Pancreas (tissue), 10 donors: ENCODE measurements around the gene KDM3B. TPM values are rescaled to one million over a fixed set of nuclear protein-coding genes. Genes with fewer than 3 reads are reported as not detected.
A peak's percentile ranks its signal among the peaks of the same experiment; 100 is the strongest.
"Not testable (repeated sequence)": the region's sequence is repeated elsewhere in the genome, so short reads cannot be mapped to it uniquely, and the experiment has no call there.

ENCODE experiments used
- ATAC-seq, 4 donors: fragments of 200-7000 bp; cut with Tn5 transposase; one replicate each; pipeline versions ENCODE4 v1.8.0 to v1.9.1; 2020; ENCODE audit warnings: mild to moderate bottlenecking in 4 of 4, moderate library complexity in 4 of 4
- DNase-seq, 6 donors: peaks; one replicate each; pipeline ENCODE4 v3.0.0-alpha.2; 2020
- FAIRE-seq: peaks from 2 replicates; lab custom pipeline; 2012; peaks lifted over from hg19 to GRCh38; lab: Jason Lieb, UNC
- H3K27ac ChIP-seq, 4 donors: fragments of 200-600 bp; sonication (generic); 1 replicate in 3 of 4; 2 replicates in 1 of 4; pipeline versions ENCODE4 v1.5.0 to v1.8.0; 2020
- H3K27me3 ChIP-seq, 4 donors: fragments of 200-600 bp; one replicate each; pipeline ENCODE4 v1.8.0; 2021
- H3K36me3 ChIP-seq, 3 donors: fragments of 200-600 bp; sonication (generic) in 1 of 3; one replicate each; pipeline versions ENCODE4 v1.5.0 to v1.8.0; 2020 to 2021
- H3K4me1 ChIP-seq, 3 donors: fragments of 200-600 bp; one replicate each; pipeline ENCODE4 v1.8.0; 2021
- H3K4me3 ChIP-seq, 4 donors: fragments of 200-600 bp; sonication (generic) in 2 of 4; one replicate each; pipeline versions ENCODE4 v1.5.0 to v1.8.0; 2020 to 2021
- H3K9me3 ChIP-seq, 4 donors: fragments of 200-600 bp; one replicate each; pipeline ENCODE4 v1.8.0; 2021
- CTCF ChIP-seq, 4 donors: fragments of 200-600 bp; sonication (generic) in 3 of 4; IDR thresholded peaks; one replicate each; pipeline versions ENCODE4 v1.5.0 to v1.8.0; 2021; ENCODE audit warnings: antibody characterized with exemption in 4 of 4
- WGBS, 2 donors: extraction: QIAGEN DNeasy Blood & Tissue Kit; methylation state at CpG; one replicate each; pipeline ENCODE4 v1.1.7; 2013; 5-methylcytosine and 5-hydroxymethylcytosine counted together
- intact Hi-C, 3 donors: fragments of 100-400 bp; cut with DNase I; formaldehyde crosslinking; loops; one replicate each; pipeline versions ENCODE4 v1.11.1 to v1.14.2; 2022
- polyA plus RNA-seq, 2 donors: library from polyadenylated mRNA; stranded (reverse); fragments of 200-250 nt; gene quantifications; one replicate each; pipeline ENCODE4 v1.2.3, GENCODE V29; 2013
- total RNA-seq, 6 donors: library from RNA; stranded (reverse); fragmentation: NEBNext Ultra II Directional in 4 of 6; extraction: Animal tissue kit (Norgen Biotek cat#: 25700) in 4 of 6; gene quantifications; one replicate each; pipeline versions ENCODE4 v1.2.1 to v1.2.4, GENCODE V29; 2021 to 2023
- donor health status: healthy with polysubstance abuse.
- donor health status: DM: no; HTN: no; CAD: no; lungs with moderate emphysema.
- donor health status: DM: no; HTN: no; CAD: no.
- donor health status: control.
- donor health status: control.
- donor health status: Bipolar disorder and iron deficiency.
- donor health status: DM: yes; HTN: yes; CAD: no.
- donor health status: DM: no; HTN: no; CAD: no.
- donor health status: DM: no; HTN: no; CAD: no.
- donor health status: DM: yes; HTN: yes; CAD: no.

Gene KDM3B
- total and polyA plus RNA-seq, 8 donors: 14.3 to 38.3 (median 24.9) TPM

- DNase-seq (no peak), ATAC-seq (no peak), FAIRE-seq (no peak)
- intact Hi-C loops: no loop called here
- Histone ChIP-seq H3K4me1 (no peaks in the 10 kb centered on the region), H3K27me3 (no peaks in the 10 kb centered on the region), H3K4me3 (no peak overlapping the region), H3K9me3 (no peaks in the 10 kb centered on the region), H3K27ac (no peak overlapping the region), H3K36me3 (no peaks in the 10 kb centered on the region)
- TF ChIP-seq CTCF (IDR thresholded peaks at IDR 0.05): no peak
- WGBS, 2 donors: 89 to 91% methylated on average over 3 of the region's 3 CpGs
Observed at GRCh38 chr5:138316355-138316754, 36.1 kb upstream of the KDM3B start.

- DNase-seq, intact Hi-C loops, FAIRE-seq, H3K27me3 ChIP-seq, H3K36me3 ChIP-seq, H3K4me3 ChIP-seq, H3K27ac ChIP-seq, ATAC-seq, H3K4me1 ChIP-seq, H3K9me3 ChIP-seq: not testable (repeated sequence)
- 90 to 95% methylated on average over 4 of the region's 4 CpGs for WGBS, 2 donors
Observed at GRCh38 chr5:138318211-138318610, 34.3 kb upstream of the KDM3B start.

GRCh38 chr5:138330813-138331448, 21.6 kb upstream of the KDM3B start:
- no peaks in the 10 kb centered on the region for H3K36me3 ChIP-seq
- no peak for TF ChIP-seq CTCF (IDR thresholded peaks at IDR 0.05)
- no peak for DNase-seq
- H3K27ac ChIP-seq: no peak overlapping the region
- peak overlapping the region; percentile 19 to 52 (median 26) for H3K4me3 ChIP-seq
- whole genome bisulfite sequencing, 2 donors: 2% methylated on average over 12 of the region's 12 CpGs
- no peaks in the 10 kb centered on the region for H3K9me3 ChIP-seq
- intact Hi-C loops: no loop called here
- peaks cover 0 to 8% (median 6%) of the 10 kb centered on the region in 3 donors for H3K4me1 ChIP-seq
- no peak for FAIRE-seq
- no peak for ATAC-seq
- H3K27me3 ChIP-seq: no peaks in the 10 kb centered on the region

- 0 to 1% methylated on average over 55 of the region's 55 CpGs for WGBS, 2 donors
- Histone ChIP-seq H3K4me1 (peaks cover 0 to 8% (median 6%) of the 10 kb centered on the region in 3 donors), H3K27me3 (no peaks in the 10 kb centered on the region), H3K36me3 (no peaks in the 10 kb centered on the region), H3K4me3 (peak within 1 kb of the TSS; percentile 20 to 52 (median 28)), H3K9me3 (no peaks in the 10 kb centered on the region), H3K27ac (no peak within 1 kb of the TSS)
- peak; percentile 97 for FAIRE-seq
- intact Hi-C loops: no loop called here
- peak; percentile 99 to 100 (median 100) for ATAC-seq
- DNase-seq: peak; percentile 94 to 98 (median 97)
- no peak for TF ChIP-seq CTCF (IDR thresholded peaks at IDR 0.05)
Observed at GRCh38 chr5:138331449-138332368, 20.8 kb upstream of the KDM3B start, which contains the start of gene CDC25C. CDC25C (minus strand) TSS chr5:138331804; CDS start chr5:138331180, 624 bp downstream.

GRCh38 chr5:138334867-138335447, 17.5 kb upstream of the KDM3B start:
- ATAC-seq (no peak), FAIRE-seq (no peak)

More at GRCh38 chr5:138334867-138335447, 17.5 kb upstream of the KDM3B start:
- no peak overlapping the region for H3K27ac ChIP-seq
- H3K36me3 ChIP-seq: no peaks in the 10 kb centered on the region
- no peak for TF ChIP-seq CTCF (IDR thresholded peaks at IDR 0.05)
- 57 to 63% methylated on average over 3 of the region's 3 CpGs for WGBS, 2 donors
- no peaks in the 10 kb centered on the region for H3K27me3 ChIP-seq
- no peak overlapping the region for H3K4me3 ChIP-seq
- peaks cover 1 to 14% (median 8%) of the 10 kb centered on the region in 3 donors for H3K4me1 ChIP-seq
- no peaks in the 10 kb centered on the region for H3K9me3 ChIP-seq
- no peak for DNase-seq
- intact Hi-C loops: no loop called here
